ENCODE data around the gene CTXN1.
"Not testable (repeated sequence)": the region's sequence is repeated elsewhere in the genome, so short reads cannot be mapped to it uniquely, and the experiment has no call there.

Gene CTXN1

DNA sequence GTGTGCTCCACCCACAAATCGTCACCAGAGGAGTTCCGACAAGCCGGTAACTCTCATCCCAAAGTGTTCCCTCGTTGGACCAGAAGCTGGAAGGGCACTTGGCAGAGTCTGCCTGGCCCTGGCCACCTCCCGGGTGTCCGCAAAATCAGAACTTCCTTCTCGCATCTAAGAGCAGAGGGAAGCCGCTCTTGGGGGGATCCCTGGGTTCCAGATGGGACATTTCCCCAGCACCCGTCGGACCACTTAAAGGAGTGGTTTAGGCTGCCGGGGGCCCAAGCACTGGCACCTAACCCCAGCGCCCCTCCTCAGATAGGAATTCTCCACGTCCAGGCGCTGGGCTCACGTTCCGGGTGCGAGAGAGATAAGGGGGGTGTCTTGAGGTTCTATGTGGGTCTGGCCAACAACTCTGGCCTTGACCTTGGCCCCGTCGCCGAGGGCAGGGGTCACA is 23.1 kb downstream of the CTXN1 start:
- in situ Hi-C loops (cut with HindIII; ENCODE audit: low sequenced_read_pairs) = no loop called here

- in situ Hi-C loops (cut with HindIII; ENCODE audit: low sequenced_read_pairs) = no loop called here
These were observed 24.6 kb downstream of the CTXN1 start for GRCh38 chr19:7901337-7901736.

DNA sequence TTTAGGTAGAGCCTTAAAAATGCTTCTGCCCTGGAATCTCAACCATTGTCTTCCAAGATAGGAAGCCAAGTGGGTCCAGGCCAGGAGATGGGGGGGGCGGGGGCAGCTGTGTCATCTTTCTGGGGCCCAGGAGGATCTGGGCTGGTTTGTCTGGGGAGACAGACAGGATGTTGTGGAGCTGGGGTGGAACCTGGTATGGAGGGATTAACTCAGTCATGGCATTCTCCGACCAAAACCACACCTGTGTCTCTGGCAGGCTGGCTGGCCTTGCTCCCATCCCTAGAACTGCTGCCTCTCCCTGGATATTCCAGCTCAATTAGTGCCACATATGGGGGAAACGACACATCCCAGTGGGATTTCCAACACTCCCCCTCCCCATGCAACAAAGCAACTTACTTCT is 25.0 kb downstream of the CTXN1 start:
- in situ Hi-C loops (cut with HindIII; ENCODE audit: low sequenced_read_pairs) = no loop called here

- in situ Hi-C loops (cut with HindIII; ENCODE audit: low sequenced_read_pairs) = no loop called here
These were observed 25.5 kb downstream of the CTXN1 start for GRCh38 chr19:7900401-7900870.

DNA sequence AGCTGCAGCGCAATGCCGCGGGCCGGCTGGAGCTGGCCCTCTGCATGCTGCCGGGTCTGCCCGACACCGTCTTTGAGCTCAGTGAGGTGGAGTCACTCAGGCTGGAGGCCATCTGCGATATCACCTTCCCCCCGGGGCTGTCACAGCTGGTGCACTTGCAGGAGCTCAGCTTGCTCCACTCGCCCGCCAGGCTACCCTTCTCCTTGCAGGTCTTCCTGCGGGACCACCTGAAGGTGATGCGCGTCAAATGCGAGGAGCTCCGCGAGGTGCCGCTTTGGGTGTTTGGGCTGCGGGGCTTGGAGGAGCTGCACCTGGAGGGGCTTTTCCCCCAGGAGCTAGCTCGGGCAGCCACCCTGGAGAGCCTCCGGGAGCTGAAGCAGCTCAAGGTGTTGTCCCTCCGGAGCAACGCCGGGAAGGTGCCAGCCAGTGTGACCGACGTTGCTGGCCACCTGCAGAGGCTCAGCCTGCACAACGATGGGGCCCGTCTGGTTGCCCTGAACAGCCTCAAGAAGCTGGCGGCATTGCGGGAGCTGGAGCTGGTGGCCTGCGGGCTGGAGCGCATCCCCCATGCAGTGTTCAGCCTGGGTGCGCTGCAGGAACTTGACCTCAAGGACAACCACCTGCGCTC is 26.1 kb downstream of the CTXN1 start:
- in situ Hi-C loops (cut with HindIII; ENCODE audit: low sequenced_read_pairs) = no loop called here

- in situ Hi-C loops (cut with HindIII; ENCODE audit: low sequenced_read_pairs) = no loop called here
These were observed 27.0 kb downstream of the CTXN1 start for GRCh38 chr19:7898967-7899366.

DNA sequence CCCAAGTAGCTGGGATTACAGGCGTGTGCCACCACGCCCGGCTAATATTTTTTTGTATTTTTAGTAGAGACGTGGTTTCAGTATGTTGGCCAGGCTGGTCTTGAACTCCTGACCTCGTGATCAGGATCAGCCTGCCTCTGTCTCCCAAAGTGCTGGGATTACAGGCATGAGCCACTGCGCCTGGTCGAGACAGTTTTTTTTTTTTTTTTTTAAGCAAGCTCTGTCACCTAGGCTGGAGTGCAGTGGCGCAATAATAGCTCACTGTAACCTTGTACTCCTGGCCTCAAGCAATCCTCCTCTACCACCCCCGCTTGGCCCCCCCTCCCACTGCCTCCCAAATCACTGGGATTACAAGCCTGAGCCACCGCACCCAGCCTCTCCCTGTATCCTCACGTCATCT is 28.6 kb downstream of the CTXN1 start:
- in situ Hi-C loops (cut with HindIII; ENCODE audit: low sequenced_read_pairs) = no loop called here

GRCh38 chr19:7895565-7895964 is 30.4 kb downstream of the CTXN1 start:
- in situ Hi-C loops (cut with HindIII; ENCODE audit: low sequenced_read_pairs) = no loop called here

DNA sequence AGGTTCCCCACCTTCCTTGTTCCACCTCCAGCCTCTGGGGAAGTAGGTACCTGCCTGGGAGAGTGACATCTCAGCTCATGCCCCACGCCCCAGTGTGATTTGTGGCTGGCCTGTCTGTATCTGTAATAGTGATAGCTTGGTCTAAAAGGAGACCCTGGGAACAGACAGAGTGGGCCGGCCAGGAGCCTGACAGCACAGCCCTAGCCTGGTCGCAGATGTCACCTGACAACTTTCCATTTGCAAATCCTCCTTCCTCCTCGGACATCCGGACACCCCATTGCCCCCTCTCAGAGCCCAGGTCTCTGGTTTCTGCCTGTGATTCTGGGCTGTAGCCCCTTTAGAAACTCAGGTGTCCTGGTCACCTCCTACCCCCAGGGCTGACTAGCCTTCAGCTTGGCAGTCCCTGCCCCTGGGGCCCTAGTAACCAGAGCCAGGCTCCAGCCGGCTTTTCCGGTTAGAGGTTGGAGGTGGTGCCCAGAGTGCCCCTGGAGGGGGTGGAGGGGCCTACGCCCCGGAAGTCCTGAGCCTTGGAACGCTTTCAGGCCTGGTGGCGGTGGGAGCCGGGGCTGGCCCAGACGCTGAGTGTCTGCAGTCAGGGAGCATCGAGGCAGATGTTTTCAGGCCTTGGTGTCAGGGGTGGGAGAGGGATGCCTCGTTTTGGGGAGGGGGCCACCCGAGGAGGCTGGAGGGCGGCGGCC is 31.2 kb downstream of the CTXN1 start:
- in situ Hi-C loops (cut with HindIII; ENCODE audit: low sequenced_read_pairs) = no loop called here

DNA sequence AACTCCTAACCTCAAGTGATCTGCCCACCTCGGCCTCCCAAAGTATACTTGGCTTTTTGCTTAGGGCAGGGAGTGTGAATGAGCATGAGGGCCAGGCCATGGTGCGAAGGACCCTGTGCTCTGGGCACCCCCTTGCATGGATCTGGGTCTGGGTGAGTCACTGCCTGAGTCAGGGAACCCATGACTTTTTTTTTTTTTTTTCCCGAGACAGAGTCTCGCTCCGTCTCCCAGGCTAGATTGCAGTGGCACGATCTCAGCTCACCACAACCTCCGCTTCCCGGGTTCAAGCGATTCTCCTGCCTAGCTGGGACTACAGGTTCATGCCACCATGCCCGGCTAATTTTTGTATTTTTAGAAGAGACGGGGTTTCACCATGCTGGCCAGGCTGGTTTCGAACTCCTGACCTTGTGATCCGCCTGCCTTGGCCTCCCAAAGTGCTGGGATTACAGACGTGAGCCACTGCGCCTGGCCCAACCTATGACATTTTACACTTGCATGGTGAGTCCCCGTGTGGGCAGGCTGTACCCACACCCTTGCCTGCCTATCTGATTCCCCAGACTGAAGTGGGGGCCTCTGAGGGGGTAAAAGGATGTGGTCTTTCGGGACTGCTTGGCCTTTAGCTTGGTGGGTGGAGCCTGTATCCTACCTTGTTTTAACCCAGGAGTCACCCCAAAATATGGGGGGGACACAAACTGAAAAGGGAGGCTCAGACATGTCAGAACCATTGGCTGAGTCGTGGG is 32.4 kb downstream of the CTXN1 start:
- in situ Hi-C loops (cut with HindIII; ENCODE audit: low sequenced_read_pairs) = not testable (repeated sequence)

DNA sequence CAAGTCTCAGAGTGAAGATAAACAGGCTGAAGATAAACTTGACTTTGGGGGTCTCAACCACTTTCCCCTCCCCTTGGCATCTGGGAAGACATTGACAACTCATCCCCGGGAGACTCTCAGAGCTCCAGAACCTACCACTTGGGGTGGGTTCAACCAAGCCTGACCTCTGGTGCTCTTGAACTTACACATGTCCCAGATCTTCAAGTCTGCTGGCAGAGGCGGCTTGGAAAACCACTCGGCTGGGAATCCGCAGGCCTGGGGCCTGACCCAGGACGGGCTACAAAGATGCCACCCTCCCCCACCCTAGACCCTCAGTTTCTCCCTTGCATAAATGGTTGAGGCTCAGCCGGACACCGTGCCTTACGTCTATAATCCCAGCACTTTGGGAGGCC is 37.1 kb downstream of the CTXN1 start:
- in situ Hi-C loops (cut with HindIII; ENCODE audit: low sequenced_read_pairs) = no loop called here

DNA sequence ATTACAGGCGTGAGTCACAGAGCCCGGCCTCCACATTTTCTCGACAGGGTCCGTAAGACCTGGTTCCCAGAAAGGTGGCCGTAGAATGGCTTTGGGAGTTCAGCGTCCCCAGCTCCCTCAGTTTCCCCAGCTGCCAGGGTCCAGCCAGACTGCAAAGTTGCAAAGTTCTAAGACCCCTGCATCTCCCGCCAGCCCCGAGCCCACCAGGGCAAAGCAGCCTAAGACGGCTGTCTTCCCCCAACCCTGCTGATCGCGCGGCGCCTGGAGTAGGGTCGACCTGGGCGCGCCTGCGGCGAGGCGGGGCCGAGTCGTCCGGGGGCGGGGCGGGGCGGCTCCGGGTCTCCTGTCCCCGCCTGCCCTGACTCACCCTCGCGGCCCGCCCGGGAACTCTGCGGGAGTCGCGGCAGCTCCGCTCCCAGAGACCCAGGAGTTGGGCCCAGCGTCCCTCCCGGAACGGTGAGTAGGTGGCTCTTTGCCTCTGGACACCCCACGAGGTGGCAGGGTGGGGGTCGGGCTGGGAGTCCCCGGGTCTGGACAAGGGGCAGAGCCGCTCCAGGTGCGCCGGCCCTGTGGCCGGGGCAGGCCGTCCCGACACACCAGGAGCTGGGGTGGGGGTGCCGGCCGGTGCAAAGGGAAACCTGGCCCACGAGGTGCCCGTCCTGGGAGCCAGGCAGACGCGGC is 37.6 kb downstream of the CTXN1 start, which contains the start of gene LRRC8E:
LRRC8E (plus strand) TSS at position 366 of the 681 bp plus-strand sequence. CDS start 7,094 bp downstream, outside the sequence.
- in situ Hi-C loops (cut with HindIII; ENCODE audit: low sequenced_read_pairs) = no loop called here

GRCh38 chr19:7887408-7888144 is 38.4 kb downstream of the CTXN1 start:
- in situ Hi-C loops (cut with HindIII; ENCODE audit: low sequenced_read_pairs) = no loop called here

- in situ Hi-C loops (cut with HindIII; ENCODE audit: low sequenced_read_pairs) = no loop called here
These were observed 40.1 kb downstream of the CTXN1 start for GRCh38 chr19:7885818-7886217.

- in situ Hi-C loops (cut with HindIII; ENCODE audit: low sequenced_read_pairs) = no loop called here
These were observed 42.0 kb downstream of the CTXN1 start for GRCh38 chr19:7883796-7884570.

- in situ Hi-C loops (cut with HindIII; ENCODE audit: low sequenced_read_pairs) = no loop called here
These were observed 42.8 kb downstream of the CTXN1 start for GRCh38 chr19:7883105-7883504.

GRCh38 chr19:7881910-7882309 is 44.0 kb downstream of the CTXN1 start:
- in situ Hi-C loops (cut with HindIII; ENCODE audit: low sequenced_read_pairs) = no loop called here

- in situ Hi-C loops (cut with HindIII; ENCODE audit: low sequenced_read_pairs) = no loop called here
These were observed 46.1 kb downstream of the CTXN1 start for GRCh38 chr19:7879836-7880235.

DNA sequence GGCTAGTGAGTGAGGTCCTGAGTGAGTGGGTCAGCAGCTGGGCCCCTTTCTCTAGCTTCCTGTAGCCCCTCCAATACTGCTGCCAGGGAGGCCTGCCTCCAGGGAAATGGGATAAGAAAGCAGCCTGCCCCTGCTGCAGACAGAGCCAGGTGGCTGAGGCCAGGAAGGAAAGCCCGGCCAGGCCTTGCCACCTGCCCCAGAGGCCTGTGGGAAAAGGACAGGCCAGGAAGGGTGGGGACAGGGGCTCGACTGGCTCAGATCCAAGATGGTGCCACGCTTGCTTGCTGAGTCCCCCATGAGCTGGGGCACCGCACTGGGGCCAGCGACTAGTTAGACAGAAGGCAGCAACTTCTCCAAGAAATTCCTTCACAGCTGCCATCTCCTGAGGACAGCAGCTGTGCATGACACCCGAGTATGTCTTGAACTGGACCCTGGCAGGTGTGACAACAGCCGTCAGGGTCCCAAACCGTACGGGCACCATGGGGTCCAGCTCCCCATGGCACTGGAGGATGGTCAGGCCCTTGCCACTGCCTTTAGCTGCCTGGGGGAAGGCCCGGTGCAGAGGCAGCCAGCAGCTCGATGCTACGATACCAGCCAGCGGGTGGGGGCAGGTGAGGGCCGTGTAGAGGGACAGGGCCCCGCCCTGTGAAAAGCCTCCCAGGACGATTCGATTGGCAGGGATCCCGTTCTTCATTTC is 46.7 kb downstream of the CTXN1 start:
- in situ Hi-C loops (cut with HindIII; ENCODE audit: low sequenced_read_pairs) = no loop called here
